WTC11 (cell line): ENCODE measurements around the gene CAMK2B.

ENCODE experiments used
- ATF6 ChIP-seq: sonication (generic); formaldehyde crosslinking; IDR thresholded peaks from 2 replicates; pipeline ENCODE4 v1.8.1; 2023; ENCODE audit warnings: mild to moderate bottlenecking, missing genetic modification reagents
- CREM ChIP-seq: sonication (generic); formaldehyde crosslinking; IDR thresholded peaks from 2 replicates; pipeline ENCODE4 v1.8.1; 2022; ENCODE audit warnings: mild to moderate bottlenecking, missing genetic modification reagents, moderate library complexity
- CTCF ChIP-seq: fragments of 200-600 bp; IDR thresholded peaks from 2 replicates; pipeline ENCODE4 v1.8.0; 2022; ENCODE audit warnings: antibody characterized with exemption
- GABPB1 ChIP-seq: sonication (generic); formaldehyde crosslinking; IDR thresholded peaks from 2 replicates; pipeline ENCODE4 v1.8.1; 2023; ENCODE audit warnings: mild to moderate bottlenecking, missing genetic modification reagents
- RELA ChIP-seq: sonication (generic); formaldehyde crosslinking; IDR thresholded peaks from 2 replicates; pipeline ENCODE4 v1.8.1; 2022; ENCODE audit warnings: missing genetic modification reagents, mild to moderate bottlenecking, borderline replicate concordance
- SMAD4 ChIP-seq: sonication (generic); formaldehyde crosslinking; IDR thresholded peaks from 2 replicates; pipeline ENCODE4 v1.8.0; 2022; ENCODE audit warnings: mild to moderate bottlenecking, missing genetic modification reagents
- USF1 ChIP-seq: sonication (generic); formaldehyde crosslinking; IDR thresholded peaks from 2 replicates; pipeline ENCODE4 v1.8.0; 2022; ENCODE audit warnings: mild to moderate bottlenecking, missing genetic modification reagents
- ZNF512 ChIP-seq: sonication (generic); formaldehyde crosslinking; IDR thresholded peaks from 2 replicates; pipeline ENCODE4 v1.8.1; 2022; ENCODE audit warnings: missing genetic modification reagents, borderline replicate concordance

GRCh38 chr7:44251269-44251668, 74.1 kb downstream of the CAMK2B start:
- TF ChIP-seq CREM (CRISPR knock-in tag) (no peak), SMAD4 (CRISPR knock-in tag) (no peak), CTCF (no peak), USF1 (CRISPR knock-in tag) (no peak), RELA (CRISPR knock-in tag) (no peak), GABPB1 (CRISPR knock-in tag) (no peak), ZNF512 (CRISPR knock-in tag) (no peak), ATF6 (CRISPR knock-in tag) (no peak)
